Femur (tissue), 1 donor: ENCODE results near the gene MARS1.

ENCODE experiments used
- DNase-seq: peaks from one replicate; pipeline ENCODE4 v3.0.0-alpha.2; 2017

The MARS1 gene

DNA sequence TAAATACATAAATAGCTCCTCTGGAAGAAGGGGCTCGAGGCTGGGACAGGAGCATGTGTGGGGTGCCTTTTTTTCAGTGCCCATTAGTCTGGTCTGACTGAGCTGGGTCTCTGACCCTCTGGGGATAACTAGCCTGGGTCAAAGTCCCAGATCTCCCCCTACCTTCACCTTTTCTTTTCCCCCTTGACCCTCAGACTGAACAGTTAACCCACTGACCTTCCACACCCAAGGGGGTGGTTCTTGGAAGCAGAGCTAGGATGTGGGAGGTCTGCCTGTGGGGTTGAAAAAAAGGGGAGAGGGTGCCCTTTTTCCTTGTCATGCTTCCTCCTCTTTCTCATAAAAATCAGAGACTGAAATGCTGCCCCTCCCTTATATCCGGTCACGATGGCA lies 29.2 kb upstream of the MARS1 start:
- DNase-seq: no peak

DNA sequence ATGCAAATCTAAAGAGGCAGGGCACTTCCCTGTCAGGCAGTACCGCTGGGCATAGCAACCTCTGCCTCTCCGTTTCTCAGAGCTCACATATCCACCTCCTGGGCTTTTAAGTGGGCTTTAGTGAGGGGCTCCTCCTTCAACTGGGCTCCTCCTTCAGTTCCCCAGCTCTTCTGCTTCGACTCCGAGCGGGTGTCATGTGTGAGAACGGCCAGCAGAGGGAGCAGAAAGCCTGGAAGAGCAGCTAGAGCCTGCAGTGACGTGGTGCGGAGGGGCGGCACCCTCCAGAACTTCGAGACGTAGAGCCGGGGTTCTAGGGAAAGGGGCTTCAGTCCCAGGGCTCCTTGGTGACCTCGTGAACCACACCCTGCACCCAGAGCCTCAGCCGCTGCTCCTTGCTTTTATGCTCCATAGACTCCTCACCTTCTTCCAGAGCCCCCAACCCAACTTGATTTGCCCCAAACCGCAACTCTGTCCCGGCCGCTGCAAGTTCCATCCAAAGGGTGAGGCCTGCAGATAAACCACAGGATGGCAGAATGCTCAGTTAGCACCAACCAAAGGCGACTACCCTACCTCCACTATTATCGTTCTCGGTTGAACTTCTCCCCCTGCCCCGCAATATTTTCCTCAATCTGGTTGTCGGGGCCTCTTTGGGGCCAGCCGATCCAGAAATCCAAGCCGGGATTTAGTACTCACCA lies 28.7 kb upstream of the MARS1 start:
- DNase-seq: peak; percentile 97

GRCh38 chr12:57459750-57460467 lies 28.0 kb upstream of the MARS1 start, which contains the start of gene GLI1:
TSS of gene GLI1 (plus strand) at chr12:57459785. CDS start at chr12:57463692, 3,907 bp downstream.
- DNase-seq: no peak

GRCh38 chr12:57460468-57460784 lies 27.4 kb upstream of the MARS1 start:
- no peak for DNase-seq

GRCh38 chr12:57460841-57461275 lies 27.0 kb upstream of the MARS1 start:
- no peak for DNase-seq

DNA sequence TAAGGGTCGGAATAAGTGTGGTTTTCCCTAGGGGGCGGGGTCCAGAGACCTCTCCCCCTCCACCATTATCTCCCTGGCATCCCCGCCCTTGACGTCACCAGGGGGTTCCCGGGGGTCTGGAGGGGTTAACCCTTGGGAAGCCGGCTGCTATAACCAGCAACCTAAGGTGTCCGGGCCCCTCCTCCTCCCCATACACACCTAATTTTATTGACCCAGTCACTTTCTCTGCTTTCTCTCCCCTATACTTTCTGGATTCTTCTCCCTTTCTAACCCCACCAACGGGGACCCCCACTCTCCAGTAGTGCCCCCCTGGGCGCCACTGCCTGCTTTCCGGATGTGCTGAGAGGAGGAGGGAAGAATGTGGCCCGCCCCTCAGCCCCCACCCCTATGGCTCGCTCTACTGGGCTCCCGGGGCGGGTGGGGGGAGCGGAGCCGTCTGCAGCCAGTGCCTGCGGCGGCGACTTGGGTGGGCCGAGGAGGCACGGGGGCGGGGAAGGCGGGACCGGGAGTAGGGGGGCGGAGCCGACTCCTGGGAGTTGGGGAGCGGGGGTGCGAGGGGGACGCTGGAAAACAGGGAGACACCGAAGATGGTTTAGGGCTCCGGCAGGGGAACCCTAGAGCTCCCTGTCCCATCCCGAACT lies 26.5 kb upstream of the MARS1 start:
- DNase-seq: peak; percentile 90

GRCh38 chr12:57461917-57462250 lies 26.0 kb upstream of the MARS1 start:
- no peak for DNase-seq

GRCh38 chr12:57462251-57462911 lies 25.5 kb upstream of the MARS1 start:
- peak; percentile 92 for DNase-seq

- no peak for DNase-seq
Measured at GRCh38 chr12:57462912-57463253, 25.0 kb upstream of the MARS1 start.

- no peak for DNase-seq
Measured at GRCh38 chr12:57464569-57464968, 23.3 kb upstream of the MARS1 start.

- no peak for DNase-seq
Measured at GRCh38 chr12:57465030-57465746, 22.7 kb upstream of the MARS1 start.

- DNase-seq: no peak
Measured at GRCh38 chr12:57465747-57466505, 21.9 kb upstream of the MARS1 start.

GRCh38 chr12:57467212-57467874 lies 20.5 kb upstream of the MARS1 start:
- no peak for DNase-seq

GRCh38 chr12:57467915-57468314 lies 20.0 kb upstream of the MARS1 start:
- DNase-seq: no peak

DNA sequence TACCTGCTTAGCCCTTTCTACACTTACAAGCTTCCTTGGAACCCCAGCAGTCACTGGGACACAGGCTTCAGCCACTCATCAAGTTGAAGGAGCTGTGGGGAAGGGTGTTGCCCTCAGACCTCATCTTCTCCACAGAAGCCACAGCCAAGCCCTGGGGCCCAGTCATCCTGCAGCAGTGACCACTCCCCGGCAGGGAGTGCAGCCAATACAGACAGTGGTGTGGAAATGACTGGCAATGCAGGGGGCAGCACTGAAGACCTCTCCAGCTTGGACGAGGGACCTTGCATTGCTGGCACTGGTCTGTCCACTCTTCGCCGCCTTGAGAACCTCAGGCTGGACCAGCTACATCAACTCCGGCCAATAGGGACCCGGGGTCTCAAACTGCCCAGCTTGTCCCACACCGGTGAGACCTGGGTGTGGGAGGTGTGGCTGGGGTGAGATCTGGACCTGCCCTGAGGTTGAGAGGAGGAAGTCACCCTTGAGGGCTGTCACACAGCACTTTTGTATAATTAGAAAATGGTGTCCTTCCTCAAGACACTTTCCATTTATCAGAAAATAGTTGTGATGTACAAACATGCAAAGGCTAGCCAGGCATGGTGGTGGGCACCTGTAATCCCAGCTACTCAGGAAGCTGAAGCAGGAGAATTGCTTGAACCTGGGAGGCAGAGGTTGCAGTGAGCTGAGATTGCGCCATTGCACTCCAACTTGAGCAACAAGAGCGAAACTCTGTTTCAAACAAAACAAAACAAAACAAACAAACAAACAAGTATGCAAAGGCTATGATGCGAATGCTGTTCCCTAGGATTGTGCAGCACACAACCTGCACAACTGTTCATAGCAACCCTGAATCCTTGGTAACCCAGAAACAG lies 18.3 kb upstream of the MARS1 start:
- no peak for DNase-seq

- DNase-seq: no peak
Measured at GRCh38 chr12:57470286-57470969, 17.4 kb upstream of the MARS1 start.

DNA sequence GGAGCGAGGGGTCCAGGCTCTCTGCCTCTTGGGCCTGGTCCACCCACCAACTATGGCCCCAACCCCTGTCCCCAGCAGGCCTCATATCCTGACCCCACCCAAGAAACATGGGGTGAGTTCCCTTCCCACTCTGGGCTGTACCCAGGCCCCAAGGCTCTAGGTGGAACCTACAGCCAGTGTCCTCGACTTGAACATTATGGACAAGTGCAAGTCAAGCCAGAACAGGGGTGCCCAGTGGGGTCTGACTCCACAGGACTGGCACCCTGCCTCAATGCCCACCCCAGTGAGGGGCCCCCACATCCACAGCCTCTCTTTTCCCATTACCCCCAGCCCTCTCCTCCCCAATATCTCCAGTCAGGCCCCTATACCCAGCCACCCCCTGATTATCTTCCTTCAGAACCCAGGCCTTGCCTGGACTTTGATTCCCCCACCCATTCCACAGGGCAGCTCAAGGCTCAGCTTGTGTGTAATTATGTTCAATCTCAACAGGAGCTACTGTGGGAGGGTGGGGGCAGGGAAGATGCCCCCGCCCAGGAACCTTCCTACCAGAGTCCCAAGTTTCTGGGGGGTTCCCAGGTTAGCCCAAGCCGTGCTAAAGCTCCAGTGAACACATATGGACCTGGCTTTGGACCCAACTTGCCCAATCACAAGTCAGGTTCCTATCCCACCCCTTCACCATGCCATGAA lies 16.8 kb upstream of the MARS1 start:
- DNase-seq: no peak

DNA sequence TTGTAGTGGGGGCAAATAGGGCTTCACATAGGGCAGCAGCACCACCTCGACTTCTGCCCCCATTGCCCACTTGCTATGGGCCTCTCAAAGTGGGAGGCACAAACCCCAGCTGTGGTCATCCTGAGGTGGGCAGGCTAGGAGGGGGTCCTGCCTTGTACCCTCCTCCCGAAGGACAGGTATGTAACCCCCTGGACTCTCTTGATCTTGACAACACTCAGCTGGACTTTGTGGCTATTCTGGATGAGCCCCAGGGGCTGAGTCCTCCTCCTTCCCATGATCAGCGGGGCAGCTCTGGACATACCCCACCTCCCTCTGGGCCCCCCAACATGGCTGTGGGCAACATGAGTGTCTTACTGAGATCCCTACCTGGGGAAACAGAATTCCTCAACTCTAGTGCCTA lies 16.2 kb upstream of the MARS1 start:
- no peak for DNase-seq

DNA sequence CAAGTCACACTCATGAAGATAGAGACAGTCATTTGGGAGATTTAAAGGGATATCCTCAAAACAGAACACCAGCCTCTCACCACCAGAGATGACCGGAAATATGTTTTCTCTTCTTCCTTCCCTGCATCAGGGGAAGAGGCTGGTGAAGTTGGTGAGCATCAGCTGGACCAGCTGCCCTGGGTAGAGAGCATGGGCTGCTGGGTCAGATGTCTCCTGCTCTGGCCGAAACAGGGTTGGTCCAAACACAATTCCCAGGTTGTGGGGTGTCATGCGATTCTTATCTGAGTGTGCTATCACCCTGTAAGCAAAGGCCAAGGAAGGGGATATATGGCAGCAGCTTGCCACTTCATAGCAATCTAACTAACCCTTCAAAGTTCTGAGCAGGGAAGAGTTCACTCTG lies 15.5 kb upstream of the MARS1 start:
- no peak for DNase-seq

DNA sequence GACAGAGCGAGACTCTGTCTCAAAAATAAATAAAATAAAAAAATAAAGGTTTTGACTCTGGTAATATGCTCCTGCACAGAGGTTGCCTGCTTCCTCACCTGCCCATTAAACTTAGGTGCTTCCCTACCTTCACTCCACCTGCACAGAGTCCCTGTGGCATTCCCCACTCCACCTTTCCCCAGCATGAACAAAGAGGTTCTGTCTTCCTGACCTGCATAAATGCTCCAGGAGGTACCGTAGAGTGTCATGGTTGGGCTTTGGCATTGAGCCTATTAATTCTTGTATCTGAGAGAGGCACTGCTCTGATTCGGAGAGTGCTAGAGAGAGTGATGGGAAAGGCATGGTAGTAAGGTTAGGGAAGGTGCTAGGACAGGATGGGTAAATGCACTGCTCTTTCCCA lies 14.5 kb upstream of the MARS1 start:
- no peak for DNase-seq
